Adrenal gland (tissue), 12 donors: ENCODE data around the gene ATP1B2. TPM values are rescaled to one million over a fixed set of nuclear protein-coding genes. Genes with fewer than 3 reads are reported as not detected.
"Not testable (repeated sequence)": the region's sequence is repeated elsewhere in the genome, so short reads cannot be mapped to it uniquely, and the experiment has no call there.

Experiments used
- DNase-seq, 7 donors: peaks; one replicate each; pipeline ENCODE4 v3.0.0-alpha.2; 2019 to 2020
- H3K27ac ChIP-seq, 5 donors: fragments of 200-600 bp; sonication (generic) in 4 of 5; 1 replicate in 3 of 5; 2 replicates in 2 of 5; pipeline versions ENCODE4 v1.5.1 to v1.8.0; 2016 to 2020; ENCODE audit warnings: mild to moderate bottlenecking in 1 of 5
- H3K27me3 ChIP-seq: fragments of 200-600 bp; 2 replicates; pipeline ENCODE4 v1.8.0; 2021
- H3K36me3 ChIP-seq, 2 donors: fragments of 200-600 bp; replicated peaks in 1 of 2; 1 replicate in 1 of 2; 2 replicates in 1 of 2; pipeline versions ENCODE4 v1.5.1 to v1.8.0; 2018 to 2022
- H3K4me1 ChIP-seq, 2 donors: fragments of 200-600 bp; replicated peaks in 1 of 2; 1 replicate in 1 of 2; 2 replicates in 1 of 2; pipeline versions ENCODE4 v1.5.1 to v1.8.0; 2018 to 2021
- H3K4me3 ChIP-seq, 4 donors: fragments of 200-600 bp; sonication (generic) in 3 of 4; one replicate each; pipeline ENCODE4 v1.5.1; 2016 to 2018
- H3K9me3 ChIP-seq, 3 donors: fragments of 200-600 bp; sonication (generic) in 1 of 3; replicated peaks in 1 of 3; 1 replicate in 2 of 3; 2 replicates in 1 of 3; pipeline versions ENCODE4 v1.5.1 to v1.8.0; 2016 to 2021
- POLR2A ChIP-seq, 2 donors: fragments of 450-650 bp; IDR thresholded peaks; one replicate each; pipeline ENCODE4 v1.6.1; 2017; ENCODE audit warnings: antibody characterized with exemption in 2 of 2, mild to moderate bottlenecking in 2 of 2, moderate library complexity in 1 of 2
- WGBS, 4 donors: extraction: QIAGEN DNeasy Blood & Tissue Kit in 2 of 4; methylation state at CpG; one replicate each; pipeline versions ENCODE4 v1.1.5 to v1.1.7; 2013 to 2017; 5-methylcytosine and 5-hydroxymethylcytosine counted together
- intact Hi-C, 2 donors: fragments of 100-400 bp; cut with DNase I; formaldehyde crosslinking; loops; one replicate each; pipeline versions ENCODE4 v1.14.1 to v1.15.0; 2022 to 2023
- polyA plus RNA-seq, 3 donors: library from polyadenylated mRNA; stranded (reverse); fragments of 200-250 nt in 2 of 3; fragments of 350-450 nt in 1 of 3; fragmentation: Illumina TruSeq in 1 of 3; extraction: RNeasy Lipid Tissue Mini Kit (QIAGEN cat#74804) in 1 of 3; gene quantifications; one replicate each; pipeline ENCODE4 v1.2.3, GENCODE V29; 2013 to 2014
- total RNA-seq, 9 donors: library from RNA; depleted of rRNA in 4 of 9; stranded (reverse); fragments of >200 nt in 4 of 9; fragments of 120-200 nt in 1 of 9; fragmentation: NEBNext Ultra II Directional in 1 of 9; extraction: Animal tissue kit (Norgen Biotek cat#: 25700) in 1 of 9; gene quantifications; one replicate each; pipeline versions ENCODE4 v1.1.0 to v1.2.4, GENCODE V29; 2013 to 2023
- TF ChIP-seq, protein P1 (sequence below), 6 experiments: fragments of 450-650 bp in 4 of 6; fragments of 200-600 bp in 2 of 6; sonication (generic) in 1 of 6; IDR thresholded peaks; 1 replicate in 5 of 6; 2 replicates in 1 of 6; pipeline versions ENCODE4 v1.5.1 to v1.8.0; 2016 to 2021; ENCODE audit warnings: antibody characterized with exemption in 6 of 6, mild to moderate bottlenecking in 2 of 6, moderate library complexity in 1 of 6
- donor health status: healthy with polysubstance abuse.
- donor health status: Bipolar disorder and iron deficiency.
- donor health status: DM: yes; HTN: yes; CAD: no.
- donor health status: DM: no; HTN: no; CAD: no.
- donor health status: DM: no; HTN: no; CAD: no.
- donor health status: DM: yes; HTN: yes; CAD: no.

Gene ATP1B2
- total and polyA plus RNA-seq, 12 donors = 1.2 to 32.6 (median 8.9) TPM

DNA sequence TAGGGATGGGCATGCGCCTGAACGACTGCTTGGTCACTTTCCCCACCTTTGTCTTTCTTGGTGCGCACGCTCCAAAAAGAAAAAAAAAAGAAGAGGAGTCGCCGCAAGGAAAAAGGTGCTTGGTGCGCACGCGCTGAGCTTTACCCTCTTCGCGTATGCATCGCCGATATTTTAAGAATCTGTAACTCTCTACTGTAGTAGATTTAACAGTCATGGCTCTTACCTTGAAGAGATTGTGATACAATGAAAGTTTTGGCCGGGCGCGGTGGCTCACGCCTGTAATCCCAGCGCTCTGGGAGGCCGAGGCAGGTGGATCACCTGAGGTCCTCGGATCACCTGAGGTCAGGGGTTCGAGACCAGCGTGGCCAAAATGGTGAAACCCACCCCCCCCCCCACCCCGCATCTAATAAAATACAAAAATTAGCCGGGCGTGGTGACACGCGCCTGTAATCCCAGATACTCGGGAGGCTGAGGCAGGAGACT lies 35.4 kb upstream of the ATP1B2 start:
- H3K36me3 ChIP-seq = peaks cover 0 to 10% of the 10 kb centered on the region in 2 donors
- H3K4me3 ChIP-seq = peak overlapping the region in 2 of 4 donors; percentile 37 to 46
- H3K9me3 ChIP-seq = no peaks in the 10 kb centered on the region
- H3K27me3 ChIP-seq = no peaks in the 10 kb centered on the region
- peak overlapping the region in 4 of 5 donors; percentile 30 to 100 (median 94) for H3K27ac ChIP-seq
- WGBS, 4 donors = 2 to 8% (median 5%) methylated on average over 22 to 28 of the region's 28 CpGs
- intact Hi-C loops = no loop called here
- no peak for TF ChIP-seq POLR2A (IDR thresholded peaks at IDR 0.05)
- TF ChIP-seq, protein P1, sequence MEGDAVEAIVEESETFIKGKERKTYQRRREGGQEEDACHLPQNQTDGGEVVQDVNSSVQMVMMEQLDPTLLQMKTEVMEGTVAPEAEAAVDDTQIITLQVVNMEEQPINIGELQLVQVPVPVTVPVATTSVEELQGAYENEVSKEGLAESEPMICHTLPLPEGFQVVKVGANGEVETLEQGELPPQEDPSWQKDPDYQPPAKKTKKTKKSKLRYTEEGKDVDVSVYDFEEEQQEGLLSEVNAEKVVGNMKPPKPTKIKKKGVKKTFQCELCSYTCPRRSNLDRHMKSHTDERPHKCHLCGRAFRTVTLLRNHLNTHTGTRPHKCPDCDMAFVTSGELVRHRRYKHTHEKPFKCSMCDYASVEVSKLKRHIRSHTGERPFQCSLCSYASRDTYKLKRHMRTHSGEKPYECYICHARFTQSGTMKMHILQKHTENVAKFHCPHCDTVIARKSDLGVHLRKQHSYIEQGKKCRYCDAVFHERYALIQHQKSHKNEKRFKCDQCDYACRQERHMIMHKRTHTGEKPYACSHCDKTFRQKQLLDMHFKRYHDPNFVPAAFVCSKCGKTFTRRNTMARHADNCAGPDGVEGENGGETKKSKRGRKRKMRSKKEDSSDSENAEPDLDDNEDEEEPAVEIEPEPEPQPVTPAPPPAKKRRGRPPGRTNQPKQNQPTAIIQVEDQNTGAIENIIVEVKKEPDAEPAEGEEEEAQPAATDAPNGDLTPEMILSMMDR (IDR thresholded peaks at IDR 0.05) = no peak
- peaks cover 30 to 37% of the 10 kb centered on the region in 2 donors for H3K4me1 ChIP-seq
- DNase-seq = no peak

DNA sequence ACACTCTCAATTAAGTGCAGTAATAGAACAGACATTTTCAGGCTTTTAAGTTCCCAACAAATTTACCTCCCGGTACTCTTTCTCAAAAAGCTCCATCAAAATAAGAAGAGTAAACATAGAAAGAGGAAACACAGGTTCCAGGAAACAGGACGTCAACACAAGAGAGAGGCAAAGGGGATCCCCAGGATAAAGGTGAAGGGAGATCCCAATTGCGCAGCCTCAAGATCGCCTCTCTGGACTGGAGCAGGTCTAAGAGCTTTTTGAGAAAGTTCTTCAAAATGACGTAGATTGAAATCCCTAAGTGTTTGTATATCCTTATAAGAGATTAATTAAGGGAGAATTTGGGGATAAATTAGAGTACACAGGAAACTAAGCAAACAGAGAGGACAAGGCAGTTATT lies 32.1 kb upstream of the ATP1B2 start:
- no peak for TF ChIP-seq POLR2A (IDR thresholded peaks at IDR 0.05)
- TF ChIP-seq, protein P1 (IDR thresholded peaks at IDR 0.05) = no peak
- no peak overlapping the region for H3K4me3 ChIP-seq
- peaks cover 4% of the 10 kb centered on the region in 2 donors for H3K4me1 ChIP-seq
- intact Hi-C loops = no loop called here
- no peak for DNase-seq
- H3K27ac ChIP-seq = no peak overlapping the region
- H3K27me3 ChIP-seq = no peaks in the 10 kb centered on the region
- 77 to 82% (median 79%) methylated on average over 5 of the region's 5 CpGs for WGBS, 4 donors
- no peaks in the 10 kb centered on the region for H3K36me3 ChIP-seq
- no peaks in the 10 kb centered on the region for H3K9me3 ChIP-seq

DNA sequence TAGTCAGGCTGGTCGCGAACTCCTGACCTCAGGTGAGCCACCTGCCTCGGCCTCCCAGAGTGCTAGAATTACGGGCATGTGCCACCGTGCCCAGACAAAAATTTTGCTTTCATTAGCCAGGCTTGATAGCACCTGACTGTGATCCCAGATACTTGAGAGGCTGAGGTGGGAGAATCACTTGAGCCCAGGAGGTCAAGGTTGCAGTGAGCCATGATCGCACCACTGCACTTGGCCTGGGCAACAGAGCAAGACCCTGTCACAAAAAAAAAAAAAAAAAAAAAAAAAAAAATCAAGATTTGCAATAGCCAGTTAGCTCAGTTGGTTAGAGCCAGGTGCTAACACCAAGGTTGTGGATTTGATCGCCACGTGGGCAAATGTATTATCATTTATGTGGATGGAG lies 29.9 kb upstream of the ATP1B2 start:
- H3K27me3 ChIP-seq = no peaks in the 10 kb centered on the region
- no peaks in the 10 kb centered on the region for H3K36me3 ChIP-seq
- intact Hi-C loops = no loop called here
- H3K4me1 ChIP-seq = no peaks in the 10 kb centered on the region
- H3K4me3 ChIP-seq = no peak overlapping the region
- DNase-seq = no peak
- WGBS, 4 donors = 85 to 93% (median 92%) methylated on average over 3 to 8 of the region's 8 CpGs
- H3K27ac ChIP-seq = no peak overlapping the region
- no peak for TF ChIP-seq POLR2A (IDR thresholded peaks at IDR 0.05)
- no peaks in the 10 kb centered on the region for H3K9me3 ChIP-seq

DNA sequence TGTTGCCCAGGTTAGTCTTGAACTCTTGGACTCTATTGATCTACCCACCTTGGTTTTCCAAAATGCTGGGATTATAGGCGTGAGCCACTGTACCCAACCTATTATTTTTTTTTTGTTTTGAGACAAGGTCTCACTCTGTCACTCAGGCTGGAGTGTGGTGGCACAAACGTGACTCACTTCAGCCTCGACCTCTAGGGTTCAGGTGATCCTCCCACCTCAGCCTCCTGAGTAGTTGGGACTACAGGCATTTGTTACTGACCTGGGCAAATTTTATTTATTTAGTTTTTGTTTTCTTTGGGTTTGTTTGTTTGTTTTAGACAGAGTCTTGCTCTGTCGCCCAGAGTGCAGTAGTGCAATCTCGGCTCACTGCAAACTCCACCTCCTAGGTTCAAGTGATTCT lies 27.1 kb upstream of the ATP1B2 start:
- 74 to 80% (median 78%) methylated on average over 5 of the region's 5 CpGs for WGBS, 4 donors
- Histone ChIP-seq H3K9me3 (no peaks in the 10 kb centered on the region), H3K4me1 (peaks cover 17% of the 10 kb centered on the region in 2 donors), H3K27ac (no peak overlapping the region), H3K4me3 (no peak overlapping the region), H3K36me3 (no peaks in the 10 kb centered on the region), H3K27me3 (no peaks in the 10 kb centered on the region)
- no peak for DNase-seq
- TF ChIP-seq POLR2A (IDR thresholded peaks at IDR 0.05) = no peak
- intact Hi-C loops = no loop called here

DNA sequence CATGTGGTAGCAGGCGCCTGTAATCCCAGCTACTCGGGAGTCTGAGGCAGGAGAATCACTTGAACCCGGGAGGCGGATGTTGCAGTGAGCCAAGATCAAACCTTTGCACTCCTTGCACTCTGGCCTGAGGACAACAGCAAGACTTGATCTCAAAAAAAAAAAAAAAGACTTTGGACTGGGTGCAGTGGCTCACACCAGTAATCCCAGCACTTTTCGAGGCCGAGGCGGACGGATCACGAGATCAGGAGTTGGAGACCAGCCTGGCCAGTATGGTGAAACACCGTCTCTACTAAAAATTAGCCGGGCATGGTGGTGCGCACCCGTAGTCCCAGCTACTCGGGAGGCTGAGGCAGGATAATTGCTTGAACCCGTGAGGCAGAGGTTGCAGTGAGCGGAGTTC lies 25.0 kb upstream of the ATP1B2 start:
- H3K9me3 ChIP-seq, H3K27ac ChIP-seq, H3K4me3 ChIP-seq, DNase-seq, intact Hi-C loops, H3K27me3 ChIP-seq, H3K36me3 ChIP-seq: not testable (repeated sequence)
- H3K4me1 ChIP-seq = peaks cover 17% of the 10 kb centered on the region in 2 donors
- 92 to 95% (median 95%) methylated on average over 16 of the region's 16 CpGs for WGBS, 4 donors

DNA sequence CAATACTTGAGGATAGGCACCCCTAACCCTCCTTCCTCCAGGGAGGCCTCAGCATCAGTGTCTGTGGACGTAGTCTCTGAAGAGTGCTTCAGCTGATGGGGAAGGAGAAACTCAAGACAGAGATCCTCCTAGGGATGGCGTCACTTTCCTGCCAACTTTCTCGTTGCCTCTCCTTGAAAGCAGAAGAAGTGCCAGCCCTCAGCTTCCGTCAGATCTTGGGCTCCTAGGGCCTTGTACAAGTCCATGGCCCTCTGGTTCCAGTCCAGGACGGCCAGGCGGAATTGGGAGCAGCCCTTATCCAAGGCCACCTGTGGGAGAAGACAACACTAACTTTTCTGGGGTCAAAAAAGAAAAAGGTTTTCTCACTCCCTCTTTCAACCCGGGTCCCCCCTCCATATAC lies 24.4 kb upstream of the ATP1B2 start:
- intact Hi-C loops = no loop called here
- H3K4me1 ChIP-seq = peaks cover 17% of the 10 kb centered on the region in 2 donors
- peak; percentile 47 to 76 (median 70) for DNase-seq
- 30 to 41% (median 39%) methylated on average over 7 of the region's 7 CpGs for WGBS, 4 donors
- peak in 1 of 2 donors; percentile 27 for TF ChIP-seq POLR2A (IDR thresholded peaks at IDR 0.05)
- TF ChIP-seq, protein P1 (IDR thresholded peaks at IDR 0.05) = no peak
- H3K9me3 ChIP-seq = no peaks in the 10 kb centered on the region
- peak overlapping the region in 2 of 4 donors; percentile 97 to 99 for H3K4me3 ChIP-seq
- H3K27me3 ChIP-seq = no peaks in the 10 kb centered on the region
- H3K36me3 ChIP-seq = no peaks in the 10 kb centered on the region
- H3K27ac ChIP-seq = peak overlapping the region; percentile 88 to 99 (median 96)
